B cell (primary cell): ENCODE results near the gene IL12A. TPM values are rescaled to one million over a fixed set of nuclear protein-coding genes. Genes with fewer than 3 reads are reported as not detected.

Experiments
- ATAC-seq: fragments of 200-7000 bp; cut with Tn5 transposase; one replicate; pipeline ENCODE4 v1.10.0; 2021; ENCODE audit warnings: low read depth, mild to moderate bottlenecking, moderate number of reproducible peaks, moderate library complexity
- CTCF ChIA-PET: fragments of 350-600 bp; sonication (Branson Sonifier 250); formaldehyde crosslinking; loops from one replicate; lab custom pipeline; 2021; ENCODE audit warnings: antibody characterized with exemption, inconsistent platforms; lab: Charles Lee
- POLR2A ChIA-PET: fragments of 350-600 bp; sonication (Branson Sonifier 250); formaldehyde crosslinking; loops from one replicate; lab custom pipeline; 2021; ENCODE audit warnings: antibody characterized with exemption; lab: Charles Lee
- DNase-seq: peaks from one replicate; pipeline ENCODE4 v3.0.0; 2013
- H2AFZ ChIP-seq: 2 replicates; pipeline ENCODE4 v1.6.1; 2012; ENCODE audit warnings: mild to moderate bottlenecking, low read depth, low read length; ENCODE audit not compliant: insufficient read depth, poor library complexity, severe bottlenecking
- H3K27ac ChIP-seq, 2 donors: 1 replicate in 1 of 2; 2 replicates in 1 of 2; pipeline ENCODE4 v1.5.1; 2012 to 2013; ENCODE audit warnings: low read length in 2 of 2, mild to moderate bottlenecking in 2 of 2, moderate library complexity in 1 of 2
- H3K27me3 ChIP-seq, 4 experiments: fragments of 200-600 bp in 1 of 4; sonication (generic) in 1 of 4; replicated peaks in 1 of 4; 1 replicate in 2 of 4; 2 replicates in 2 of 4; pipeline versions ENCODE4 v1.6.1 to v1.7.0; 2013 to 2016; ENCODE audit warnings: low read length in 3 of 4, mild to moderate bottlenecking in 2 of 4, mixed read lengths in 1 of 4, moderate library complexity in 1 of 4; ENCODE audit not compliant: insufficient read depth in 4 of 4, control insufficient read depth in 3 of 4; ENCODE audit errors: control extremely low read depth in 1 of 4
- H3K36me3 ChIP-seq, 2 experiments: replicated peaks in 1 of 2; 1 replicate in 1 of 2; 2 replicates in 1 of 2; pipeline versions ENCODE4 v1.6.1 to v1.7.1; 2013; ENCODE audit warnings: low read length in 1 of 2; ENCODE audit not compliant: insufficient read depth in 2 of 2, control insufficient read depth in 1 of 2; ENCODE audit errors: control extremely low read depth in 1 of 2, extremely low read depth in 1 of 2
- H3K4me1 ChIP-seq, 2 donors: fragments of 200-600 bp in 1 of 2; sonication (generic) in 1 of 2; 1 replicate in 1 of 2; 2 replicates in 1 of 2; pipeline versions ENCODE4 v1.5.1 to v1.6.1; 2013 to 2017; ENCODE audit warnings: low read length in 2 of 2; ENCODE audit not compliant: control insufficient read depth in 2 of 2, insufficient read depth in 2 of 2
- H3K4me2 ChIP-seq: replicated peaks from 2 replicates; pipeline ENCODE3; 2012; ENCODE audit warnings: mild to moderate bottlenecking, low read depth, low read length; ENCODE audit not compliant: poor library complexity, severe bottlenecking
- H3K4me3 ChIP-seq, 5 experiments: fragments of 200-600 bp in 1 of 5; sonication (generic) in 1 of 5; 1 replicate in 3 of 5; 2 replicates in 2 of 5; pipeline versions ENCODE4 v1.5.1 to v1.7.0; 2011 to 2016; ENCODE audit warnings: low read length in 4 of 5, mild to moderate bottlenecking in 4 of 5, low read depth in 2 of 5, control low read depth in 1 of 5, moderate library complexity in 1 of 5; ENCODE audit not compliant: insufficient read depth in 1 of 5; ENCODE audit errors: control extremely low read depth in 1 of 5, extremely low read depth in 1 of 5
- H3K79me2 ChIP-seq: fragments of 200-600 bp; sonication (generic); one replicate; pipeline ENCODE4 v1.6.0; 2016; ENCODE audit warnings: low read length; ENCODE audit not compliant: control insufficient read depth, insufficient read depth
- H3K9ac ChIP-seq: fragments of 200-600 bp; sonication (generic); 2 replicates; pipeline ENCODE4 v1.6.1; 2017; ENCODE audit warnings: mild to moderate bottlenecking, low read length, moderate library complexity
- H3K9me3 ChIP-seq, 3 donors: one replicate each; pipeline versions ENCODE4 v1.6.1 to v1.7.1; 2013; ENCODE audit warnings: low read length in 2 of 3; ENCODE audit not compliant: control insufficient read depth in 2 of 3, insufficient read depth in 1 of 3; ENCODE audit errors: control extremely low read depth in 1 of 3
- H4K20me1 ChIP-seq: 2 replicates; pipeline ENCODE4 v1.6.0; 2012; ENCODE audit warnings: mild to moderate bottlenecking, low read length; ENCODE audit not compliant: insufficient read depth, control insufficient read depth, poor library complexity, severe bottlenecking
- H3K27ac Mint-ChIP-seq: one replicate; pipeline ENCODE4 v1.8.0; 2021; ENCODE audit warnings: mixed read lengths
- H3K27me3 Mint-ChIP-seq: one replicate; pipeline ENCODE4 v1.8.0; 2021; ENCODE audit warnings: mixed read lengths
- H3K4me1 Mint-ChIP-seq: one replicate; pipeline ENCODE4 v1.8.0; 2021; ENCODE audit warnings: mixed read lengths
- H3K4me3 Mint-ChIP-seq: one replicate; pipeline ENCODE4 v1.8.0; 2021; ENCODE audit warnings: mixed read lengths
- H3K9me3 Mint-ChIP-seq: one replicate; pipeline ENCODE4 v1.8.0; 2022; ENCODE audit warnings: mixed read lengths; ENCODE audit not compliant: insufficient read depth
- CTCF ChIP-seq: fragments of 200-600 bp; IDR thresholded peaks from one replicate; pipeline ENCODE4 v1.8.0; 2022; ENCODE audit warnings: antibody characterized with exemption, mild to moderate bottlenecking
- EZH2 ChIP-seq: IDR thresholded peaks from 2 replicates; pipeline ENCODE4 v1.6.1; 2012; ENCODE audit warnings: borderline replicate concordance, low read depth, mild to moderate bottlenecking, moderate library complexity, low read length; ENCODE audit not compliant: insufficient read depth, poor library complexity, severe bottlenecking
- WGBS: methylation state at CpG from one replicate; pipeline ENCODE4 v1.1.5; 2013; ENCODE audit warnings: missing lambda C conversion rate; ENCODE audit not compliant: insufficient coverage; 5-methylcytosine and 5-hydroxymethylcytosine counted together
- intact Hi-C: fragments of 100-400 bp; cut with micrococcal nuclease; formaldehyde crosslinking; loops from one replicate; pipeline ENCODE4 v1.10.0; 2022
- polyA plus RNA-seq: library from polyadenylated mRNA; depleted of rRNA; stranded (reverse); fragments of >200 nt; gene quantifications from 2 replicates; pipeline ENCODE4 v1.2.3, GENCODE V29; 2012
- total RNA-seq, 2 donors: library from RNA; stranded (reverse); fragments of 120-200 nt in 1 of 2; gene quantifications; 1 replicate in 1 of 2; 2 replicates in 1 of 2; pipeline versions ENCODE4 v1.2.3 to v1.2.4, GENCODE V29; 2013 to 2022

The IL12A gene
- total and polyA plus RNA-seq, 2 donors (not counting 1 experiment from before 2014, with no cell fraction given) = 6.1 to 9.9 TPM

- intact Hi-C loops = loop anchor here (1.0 to 5.0 kb wide), 3 partner anchors 18 to 744 kb away; partner anchors contain the start of gene IL12A
- no peak overlapping the region for H3K4me3 ChIP-seq
- H2AFZ ChIP-seq = no peak overlapping the region
- Mint-ChIP-seq H3K4me1 (peaks cover 25% of the 10 kb centered on the region), H3K27ac (no peak overlapping the region), H3K27me3 (no peaks in the 10 kb centered on the region), H3K4me3 (no peak overlapping the region), H3K9me3 (no peaks in the 10 kb centered on the region)
- H3K9ac ChIP-seq = no peak overlapping the region
- no peak for TF ChIP-seq EZH2
- peak; percentile 50 for TF ChIP-seq CTCF
- ATAC-seq = peak; percentile 59
- H3K79me2 ChIP-seq = no peaks in the 10 kb centered on the region
- CTCF ChIA-PET = interaction anchor here (0.6 to 12.2 kb wide), 18 partner anchors 9 to 409 kb away, joined by 3 to 341 read pairs (median 4); partner anchors contain the start of gene IL12A
- no peaks in the 10 kb centered on the region for H3K27me3 ChIP-seq
- peaks cover 11 to 17% of the 10 kb centered on the region in 2 donors for H3K4me1 ChIP-seq
- H3K4me2 ChIP-seq = no peak overlapping the region
- DNase-seq = peak; percentile 50
- H3K27ac ChIP-seq = no peak overlapping the region
- WGBS = 16% methylated on average over 3 of the region's 3 CpGs
- no peaks in the 10 kb centered on the region for H4K20me1 ChIP-seq
- H3K9me3 ChIP-seq = no peaks in the 10 kb centered on the region
- H3K36me3 ChIP-seq = no peaks in the 10 kb centered on the region
- POLR2A ChIA-PET = interaction anchor here (0.7 kb wide), 1 partner anchor 18 kb away, joined by 3 read pairs; the partner anchor contains the start of gene IL12A
Observed at GRCh38 chr3:160006282-160007163, 17.9 kb downstream of the IL12A start.

DNA sequence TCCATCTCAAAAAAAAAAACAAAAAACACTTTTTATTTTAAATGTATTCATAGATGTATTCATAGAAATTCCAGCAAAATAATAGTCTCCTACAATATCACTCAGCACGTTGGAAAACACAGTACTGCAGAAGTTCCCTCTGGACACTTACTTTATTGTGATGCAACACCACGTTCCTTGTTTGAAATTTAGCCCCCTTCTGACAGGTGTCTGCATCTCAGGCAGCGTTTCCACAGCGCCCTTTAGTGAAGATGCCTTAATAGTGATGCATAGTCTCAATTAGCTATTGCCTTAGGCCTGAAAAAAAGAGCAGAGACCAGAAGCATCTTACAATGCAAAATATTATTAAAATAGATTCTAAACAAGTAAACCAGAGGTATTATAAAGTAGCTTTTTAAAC, 20.3 kb downstream of the IL12A start:
- no peaks in the 10 kb centered on the region for H3K9me3 Mint-ChIP-seq
- Histone ChIP-seq H4K20me1 (no peaks in the 10 kb centered on the region), H3K79me2 (no peaks in the 10 kb centered on the region), H2AFZ (peak overlapping the region; percentile 3), H3K9me3 (no peaks in the 10 kb centered on the region), H3K4me3 (no peak overlapping the region), H3K9ac (no peak overlapping the region), H3K27me3 (no peaks in the 10 kb centered on the region), H3K36me3 (no peaks in the 10 kb centered on the region), H3K4me1 (peaks cover 25 to 33% of the 10 kb centered on the region in 2 donors), H3K4me2 (no peak overlapping the region), H3K27ac (no peak overlapping the region)
- no peak overlapping the region for H3K27ac Mint-ChIP-seq
- TF ChIP-seq EZH2 = no peak
- TF ChIP-seq CTCF = no peak
- ATAC-seq (no peak), DNase-seq (no peak)
- peaks cover 37% of the 10 kb centered on the region for H3K4me1 Mint-ChIP-seq
- no peak overlapping the region for H3K4me3 Mint-ChIP-seq
- ChIA-PET POLR2A (no interaction called here), CTCF (interaction anchor here (0.8 to 12.2 kb wide), 3 partner anchors 17 to 404 kb away, joined by 3 to 341 read pairs (median 4); no protein-coding TSS in a partner anchor)
- no peaks in the 10 kb centered on the region for H3K27me3 Mint-ChIP-seq
- WGBS = no CpG with 5 or more reads among the region's 4 CpGs
- intact Hi-C loops = loop anchor here (5.0 kb wide), 1 partner anchor 747 kb away; no protein-coding TSS in a partner anchor
